GM10248 (cell line): ENCODE results near the gene ARHGEF33.

Experiments used
- CTCF ChIA-PET: fragments of 300-600 bp; sonication (Branson Sonifier 250); formaldehyde crosslinking; extraction: SDS; loops from one replicate; lab custom pipeline; 2021; ENCODE audit warnings: antibody characterized with exemption; lab: Yijun Ruan, JAX
- POLR2A ChIA-PET: fragments of 350-650 bp; sonication (Branson Sonifier 250); formaldehyde crosslinking; extraction: SDS; loops from one replicate; lab custom pipeline; 2020; ENCODE audit warnings: antibody characterized with exemption; lab: Yijun Ruan, JAX
- DNase-seq: peaks from one replicate; pipeline ENCODE4 v3.0.0; 2012; ENCODE audit errors: extremely low spot score
- CTCF ChIP-seq: IDR thresholded peaks from 2 replicates; pipeline ENCODE4 v1.5.1; 2012; ENCODE audit warnings: mild to moderate bottlenecking, low read depth; ENCODE audit errors: extremely low read depth, missing control alignments, control extremely low read depth

Gene ARHGEF33

GRCh38 chr2:38871432-38871831, 18.2 kb upstream of the ARHGEF33 start:
- ChIA-PET CTCF (no interaction called here), POLR2A (no interaction called here)
- no peak for DNase-seq
- no peak for TF ChIP-seq CTCF

GRCh38 chr2:38873763-38874162, 15.9 kb upstream of the ARHGEF33 start:
- TF ChIP-seq CTCF: no peak
- ChIA-PET POLR2A (no interaction called here), CTCF (interaction anchor here (1.2 to 1.5 kb wide), 2 partner anchors 9 to 13 kb away, joined by 4 to 5 read pairs; no protein-coding TSS in a partner anchor)
- DNase-seq: no peak

GRCh38 chr2:38875227-38875575, 14.5 kb upstream of the ARHGEF33 start:
- ChIA-PET CTCF (interaction anchor here (0.9 to 1.2 kb wide), 4 partner anchors 33 to 119 kb away, joined by 3 to 5 read pairs (median 4); no protein-coding TSS in a partner anchor), POLR2A (interaction anchor here (0.6 to 1.2 kb wide), 2 partner anchors 124 to 1249 kb away, joined by 3 to 4 read pairs; partner anchors contain the start of gene SRSF7)
- peak; percentile 27 for DNase-seq
- TF ChIP-seq CTCF: no peak

GRCh38 chr2:38875576-38876367, 13.9 kb upstream of the ARHGEF33 start, which contains the start of the genes DHX57 and MORN2:
Gene DHX57, minus strand, starts transcription at chr2:38875934. Its CDS starts 7,529 bp downstream, at chr2:38868405.
Gene MORN2, plus strand, starts transcription at chr2:38875976.
- ChIA-PET CTCF (interaction anchor here (0.7 to 1.2 kb wide), 7 partner anchors 10 to 118 kb away, joined by 3 to 5 read pairs (median 3); no protein-coding TSS in a partner anchor), POLR2A (interaction anchor here (0.6 to 1.2 kb wide), 3 partner anchors 11 to 1250 kb away, joined by 3 to 4 read pairs (median 3); partner anchors contain the start of gene SRSF7)
- peak; percentile 95 for DNase-seq
- TF ChIP-seq CTCF: no peak

GRCh38 chr2:38876407-38876806, 13.3 kb upstream of the ARHGEF33 start:
- ChIA-PET CTCF (interaction anchor here (0.7 to 1.6 kb wide), 7 partner anchors 11 to 117 kb away, joined by 3 to 5 read pairs (median 3); no protein-coding TSS in a partner anchor), POLR2A (interaction anchor here (0.9 to 1.5 kb wide), 3 partner anchors 11 to 125 kb away, joined by 3 to 4 read pairs (median 3); partner anchors contain the start of gene SRSF7)
- TF ChIP-seq CTCF: no peak
- no peak for DNase-seq

GRCh38 chr2:38886063-38886462, 3.6 kb upstream of the ARHGEF33 start:
- ChIA-PET POLR2A (no interaction called here), CTCF (interaction anchor here (1.0 kb wide), 1 partner anchor 8 kb away, joined by 3 read pairs; no protein-coding TSS in a partner anchor)
- no peak for DNase-seq
- TF ChIP-seq CTCF: no peak
